HG02588 (cell line): ENCODE measurements around the gene GNB1.
"Not testable (repeated sequence)": the region's sequence is repeated elsewhere in the genome, so short reads cannot be mapped to it uniquely, and the experiment has no call there.

Source experiments
- ATAC-seq: cut with Tn5 transposase; IDR thresholded peaks from one replicate; pipeline ENCODE4 v1.9.1; 2021; ENCODE audit warnings: mild to moderate bottlenecking, moderate library complexity; ENCODE audit not compliant: unreplicated experiment

Gene GNB1

DNA sequence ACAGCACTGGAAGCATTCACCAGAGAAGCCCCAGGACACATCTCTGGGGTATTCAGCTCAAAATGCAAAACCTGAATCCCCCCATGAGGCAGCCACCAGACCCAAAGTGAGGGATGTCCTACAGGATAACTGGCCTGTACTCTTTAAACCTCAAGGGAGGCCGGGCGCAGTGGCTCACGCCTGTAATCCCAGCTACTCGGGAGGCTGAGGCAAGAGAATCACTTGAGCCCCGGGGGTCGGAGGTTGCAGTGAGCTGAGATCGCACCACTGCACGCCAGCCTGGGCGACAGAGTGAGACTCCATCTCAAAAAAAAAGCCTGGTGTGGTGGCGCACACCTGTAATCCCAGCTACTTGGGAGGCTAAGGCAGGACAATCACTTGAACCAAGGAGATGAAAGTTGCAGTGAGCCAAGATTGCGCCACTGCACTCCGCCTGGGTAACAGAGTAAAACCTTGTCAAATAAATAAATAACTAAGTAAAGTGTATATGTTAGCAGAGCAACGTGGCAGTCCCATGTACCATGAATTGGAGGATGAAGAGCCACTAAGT, 29.1 kb downstream of the GNB1 start:
- ATAC-seq, result not testable (repeated sequence)

DNA sequence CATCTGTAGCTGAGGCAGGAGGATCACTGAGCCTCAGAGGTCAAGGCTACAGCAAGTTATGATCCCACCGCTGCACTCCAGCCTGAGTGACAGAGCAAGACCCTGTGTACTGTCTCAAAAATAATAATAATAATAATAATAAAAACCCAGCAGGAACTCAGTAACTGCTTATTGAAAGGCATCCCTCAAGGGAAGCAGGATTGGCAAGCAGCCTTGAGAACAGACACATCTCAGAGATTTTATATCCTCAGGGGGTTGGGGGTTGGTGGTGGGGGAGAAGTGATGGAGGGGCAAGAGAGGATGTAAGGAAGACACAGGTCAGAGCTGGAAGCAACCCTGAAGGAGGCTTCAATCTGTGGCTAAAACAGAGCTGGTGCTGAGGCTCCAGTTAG, 29.6 kb downstream of the GNB1 start:
- no peak for ATAC-seq

DNA sequence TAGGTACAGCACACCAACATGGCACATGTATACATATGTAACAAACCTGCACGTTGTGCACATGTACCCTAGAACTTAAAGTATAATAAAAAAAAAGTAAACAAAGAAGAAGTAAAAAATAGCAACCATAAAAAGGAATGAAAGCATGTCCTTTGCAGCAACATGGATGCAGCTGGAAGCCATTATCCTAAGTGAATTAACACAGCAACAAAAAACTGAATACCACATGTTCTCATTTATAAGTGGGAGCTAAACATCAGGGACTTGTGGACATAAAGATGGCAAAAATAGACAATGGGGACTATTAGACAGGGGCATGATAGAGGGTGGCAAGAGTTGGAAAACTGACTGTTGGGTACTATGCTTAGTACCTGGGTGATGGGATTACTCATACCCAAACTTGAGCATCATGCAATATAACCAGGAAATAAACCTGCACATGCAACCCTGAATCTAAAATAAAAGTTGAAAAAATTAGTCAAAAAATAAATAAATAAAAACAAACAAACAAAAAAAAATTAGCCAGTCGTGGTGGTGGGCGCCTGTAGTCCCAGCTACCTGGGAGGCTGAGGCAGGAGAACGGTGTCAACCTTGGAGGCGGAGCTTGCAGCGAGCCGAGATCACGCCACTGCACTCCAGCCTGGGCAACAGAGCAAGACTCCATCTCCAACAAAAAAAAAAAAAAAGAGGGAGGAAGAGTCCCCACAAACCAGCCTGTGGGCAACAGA, 30.8 kb downstream of the GNB1 start:
- not testable (repeated sequence) for ATAC-seq

DNA sequence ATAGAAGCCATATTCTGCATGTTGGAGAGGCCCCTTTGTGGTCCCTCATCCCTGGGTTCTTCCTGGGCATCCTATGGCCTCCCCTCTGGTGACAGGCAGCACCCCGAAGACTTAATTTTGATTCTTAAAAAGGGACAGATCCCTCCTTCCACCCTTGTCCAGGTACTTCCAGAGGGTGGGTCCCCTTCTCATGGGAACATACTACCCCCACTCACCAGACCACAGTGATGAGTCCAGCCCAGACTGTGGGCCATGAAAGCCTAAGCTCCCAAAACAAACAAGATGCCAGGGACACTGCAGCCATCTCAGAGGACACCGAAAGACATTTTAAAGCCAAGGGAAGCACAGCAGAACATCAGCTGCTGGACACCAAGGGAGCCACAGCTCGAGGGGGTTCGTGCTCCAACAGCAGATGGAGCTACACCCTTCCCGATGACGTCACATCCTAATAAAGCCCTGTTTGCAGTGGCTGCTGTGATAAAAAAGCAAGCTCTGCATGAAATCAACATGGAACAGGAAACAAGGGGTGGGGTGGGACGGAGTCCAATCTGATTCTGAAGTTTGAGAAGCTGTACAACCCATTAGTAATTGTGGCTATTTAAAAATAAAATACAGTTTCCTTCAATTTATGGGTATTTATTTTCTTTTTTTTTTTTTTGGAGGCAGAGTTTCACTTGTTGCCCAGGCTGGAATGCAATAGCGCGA, 32.4 kb downstream of the GNB1 start:
- no peak for ATAC-seq

DNA sequence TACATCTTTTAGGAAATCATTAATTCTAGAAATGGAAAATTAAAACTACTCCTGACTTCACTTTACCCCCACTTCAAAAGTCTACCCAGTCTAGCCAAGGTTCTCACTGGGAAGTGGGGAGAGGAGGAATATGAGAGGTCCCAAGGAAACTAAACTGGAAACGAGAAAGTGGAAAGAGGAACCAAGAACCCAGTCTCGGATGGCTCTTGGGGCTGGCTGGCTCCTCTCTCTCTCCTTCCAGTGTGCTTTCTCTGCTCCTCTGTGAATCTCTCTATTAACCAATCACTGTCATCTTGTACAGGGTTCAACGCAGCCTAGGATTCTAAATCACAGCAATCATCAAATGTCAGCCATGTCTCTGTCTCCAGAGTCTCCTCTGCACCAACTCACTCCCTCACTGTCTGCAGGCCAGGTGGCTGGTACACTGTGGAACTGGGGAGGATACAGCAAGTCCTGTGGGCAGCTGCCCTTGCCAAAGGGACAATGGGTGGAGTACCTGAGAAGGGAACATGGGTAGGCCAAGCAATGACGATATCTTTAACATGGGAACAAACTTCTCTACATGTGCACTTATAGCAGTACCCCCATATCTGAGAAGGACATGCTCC, 33.7 kb downstream of the GNB1 start:
- no peak for ATAC-seq

DNA sequence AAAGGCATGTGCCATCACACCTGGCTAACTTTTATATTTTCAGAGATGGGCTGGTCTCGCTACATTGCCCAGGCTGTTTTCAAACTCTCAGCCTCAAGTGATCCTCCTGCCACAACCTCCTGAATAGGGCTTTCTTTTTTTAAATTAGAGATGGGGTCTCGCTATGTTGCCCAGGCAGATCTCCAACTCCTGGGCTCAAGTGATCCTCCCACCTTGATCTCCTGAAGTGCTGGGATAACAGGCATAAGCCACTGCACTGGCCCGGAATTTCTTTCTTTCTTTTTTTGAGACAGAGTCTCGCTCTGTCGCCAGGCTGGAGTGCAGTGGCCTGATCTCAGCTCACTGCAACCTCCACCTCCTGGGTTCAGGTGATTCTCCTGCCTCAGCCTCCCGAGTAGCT, 34.7 kb downstream of the GNB1 start:
- not testable (repeated sequence) for ATAC-seq

DNA sequence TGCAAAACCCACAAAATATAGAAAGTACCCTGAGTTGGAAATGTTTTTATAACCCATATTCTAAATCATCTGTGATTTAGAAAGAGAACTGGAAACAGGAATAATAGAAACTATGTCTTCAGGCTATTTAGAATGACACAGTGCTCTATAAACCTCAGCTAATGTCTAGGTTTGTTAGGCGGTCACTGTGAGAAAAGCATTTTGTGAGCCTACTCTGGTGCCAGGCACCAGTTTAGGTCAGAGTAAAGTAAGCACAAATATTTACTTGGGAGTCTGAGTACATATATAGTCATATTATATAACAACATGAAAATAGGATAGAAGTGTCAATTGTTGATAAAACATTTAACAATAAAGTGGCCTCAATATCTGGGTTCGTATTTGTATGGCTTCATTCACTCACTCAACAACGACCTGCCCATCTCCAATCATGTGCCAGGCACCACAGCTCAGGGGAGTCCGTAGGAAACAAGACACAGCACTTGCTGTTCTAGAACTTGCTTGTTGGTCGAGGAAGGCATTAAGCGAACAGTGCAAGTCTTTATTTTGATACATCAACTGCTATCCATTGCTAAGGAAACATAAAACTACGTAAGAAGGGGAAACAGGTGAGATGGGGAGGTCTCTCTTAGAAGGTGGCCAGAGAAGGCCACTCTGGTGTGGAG, 37.2 kb downstream of the GNB1 start:
- ATAC-seq, result no peak

DNA sequence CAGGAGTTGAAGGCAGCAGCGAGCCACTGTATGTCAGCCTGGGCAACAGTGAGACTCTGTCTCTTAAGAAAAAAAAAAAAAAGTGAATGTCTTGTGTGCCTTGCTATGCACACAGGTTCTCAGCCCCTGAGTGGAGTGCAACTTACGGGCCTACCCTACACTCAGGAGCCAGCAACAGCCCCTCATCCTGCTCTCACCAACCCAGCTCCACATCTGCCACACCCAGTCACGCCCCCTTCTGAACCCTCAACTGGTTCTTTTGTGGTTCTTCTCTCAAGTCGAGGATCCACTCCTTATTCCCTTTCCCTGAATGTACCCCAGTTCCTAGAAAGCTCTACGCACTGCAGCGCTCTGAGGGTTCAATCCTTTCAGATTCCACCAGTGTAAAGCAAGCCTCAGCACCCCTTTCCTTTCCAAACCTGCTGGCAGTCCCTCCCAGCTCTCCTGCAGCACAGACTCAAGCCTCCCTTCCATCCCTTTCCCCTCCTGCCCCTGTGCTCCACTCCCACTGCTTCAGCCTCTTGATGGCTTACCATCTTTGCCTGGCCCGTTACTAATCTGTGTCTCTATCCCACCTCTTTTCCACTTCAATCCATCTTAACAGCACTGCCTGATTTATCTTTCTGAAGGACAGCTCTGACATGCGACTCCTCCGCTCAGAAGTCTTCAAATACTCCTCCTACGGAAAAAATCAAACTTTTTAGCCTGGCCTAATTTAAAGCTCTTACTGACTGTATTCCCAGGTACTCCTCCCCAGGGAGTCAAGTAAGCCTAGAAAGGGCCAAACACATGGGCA, 38.1 kb downstream of the GNB1 start:
- no peak for ATAC-seq

DNA sequence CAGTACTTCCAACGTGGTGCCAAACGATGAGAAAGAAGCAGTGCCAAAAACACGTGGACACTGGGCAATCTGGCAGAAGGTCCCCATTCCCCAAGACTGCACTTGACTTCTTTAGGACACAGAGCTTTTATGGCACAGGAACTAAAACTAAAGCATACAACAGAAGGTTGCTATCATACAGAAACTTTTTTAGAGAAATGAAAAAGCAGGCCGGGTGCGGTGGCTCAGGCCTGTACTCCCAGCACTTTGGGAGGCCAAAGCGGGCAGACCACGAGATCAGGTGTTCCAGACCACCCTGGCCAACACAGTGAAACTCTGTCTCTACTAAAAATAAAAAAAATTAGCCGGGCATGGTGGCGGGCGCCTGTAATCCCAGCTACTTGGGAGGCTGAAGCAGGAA, 43.0 kb downstream of the GNB1 start:
- ATAC-seq, result no peak

DNA sequence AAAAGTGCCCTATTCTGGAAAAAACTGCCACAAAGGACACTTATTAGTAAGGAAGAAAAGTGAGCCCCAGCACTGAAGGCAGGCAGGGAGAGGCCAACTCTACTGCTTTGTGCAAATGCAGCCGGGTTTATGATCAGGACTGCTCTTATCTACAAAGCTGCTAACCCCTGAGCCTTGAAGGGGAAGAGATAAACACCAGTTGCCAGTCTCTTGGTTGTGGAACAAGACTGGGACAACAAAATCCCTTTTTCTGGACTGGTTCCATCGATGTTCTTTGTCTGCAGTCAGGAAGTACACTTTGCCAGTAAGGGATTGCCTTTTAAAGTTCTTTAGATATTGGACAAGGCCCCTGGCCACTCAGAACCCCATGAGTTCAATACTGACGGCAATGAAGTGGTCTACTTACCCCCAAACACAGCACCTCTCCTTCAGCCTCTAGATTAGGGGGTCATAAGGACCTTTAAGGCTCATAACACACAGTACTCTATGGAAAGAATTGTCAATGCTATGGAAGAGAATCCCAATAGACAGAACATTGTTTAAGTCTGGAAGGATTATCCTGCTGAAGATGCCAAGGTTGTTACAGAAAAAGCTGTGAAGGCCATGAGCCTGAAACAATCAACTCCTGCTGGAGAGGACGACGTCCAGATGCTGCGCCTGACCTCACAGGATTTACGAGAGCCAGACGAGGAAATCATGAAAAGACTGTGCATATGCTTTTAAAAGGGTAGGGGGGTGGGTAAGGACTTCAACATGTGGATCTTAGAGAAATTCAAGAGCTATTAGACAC, 43.6 kb downstream of the GNB1 start:
- no peak for ATAC-seq

DNA sequence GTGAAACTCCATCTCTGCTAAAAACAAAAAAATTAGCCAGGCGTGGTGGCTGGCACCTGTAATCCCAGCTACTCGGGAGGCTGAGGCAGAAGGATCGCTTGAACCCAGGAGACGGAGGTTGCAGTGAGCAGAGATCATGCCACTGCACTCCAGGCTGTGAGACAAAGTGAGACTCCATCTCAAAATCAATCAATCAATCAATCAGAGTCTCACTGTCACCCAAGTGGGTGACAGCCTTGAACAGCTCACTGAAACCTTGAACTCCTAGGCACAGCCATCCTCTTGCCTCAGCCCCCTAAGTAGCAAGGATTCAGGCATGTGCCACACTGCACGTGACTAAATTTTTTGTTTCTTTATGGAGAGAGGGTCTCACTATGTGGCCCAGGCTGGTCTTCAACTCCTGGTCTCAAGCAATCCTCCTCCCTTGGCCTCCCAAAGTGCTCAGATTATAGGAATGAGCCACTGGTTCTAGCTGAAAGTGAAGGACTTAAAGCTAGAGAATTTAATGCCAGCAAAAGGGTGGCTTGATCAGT, 44.4 kb downstream of the GNB1 start:
- no peak for ATAC-seq

DNA sequence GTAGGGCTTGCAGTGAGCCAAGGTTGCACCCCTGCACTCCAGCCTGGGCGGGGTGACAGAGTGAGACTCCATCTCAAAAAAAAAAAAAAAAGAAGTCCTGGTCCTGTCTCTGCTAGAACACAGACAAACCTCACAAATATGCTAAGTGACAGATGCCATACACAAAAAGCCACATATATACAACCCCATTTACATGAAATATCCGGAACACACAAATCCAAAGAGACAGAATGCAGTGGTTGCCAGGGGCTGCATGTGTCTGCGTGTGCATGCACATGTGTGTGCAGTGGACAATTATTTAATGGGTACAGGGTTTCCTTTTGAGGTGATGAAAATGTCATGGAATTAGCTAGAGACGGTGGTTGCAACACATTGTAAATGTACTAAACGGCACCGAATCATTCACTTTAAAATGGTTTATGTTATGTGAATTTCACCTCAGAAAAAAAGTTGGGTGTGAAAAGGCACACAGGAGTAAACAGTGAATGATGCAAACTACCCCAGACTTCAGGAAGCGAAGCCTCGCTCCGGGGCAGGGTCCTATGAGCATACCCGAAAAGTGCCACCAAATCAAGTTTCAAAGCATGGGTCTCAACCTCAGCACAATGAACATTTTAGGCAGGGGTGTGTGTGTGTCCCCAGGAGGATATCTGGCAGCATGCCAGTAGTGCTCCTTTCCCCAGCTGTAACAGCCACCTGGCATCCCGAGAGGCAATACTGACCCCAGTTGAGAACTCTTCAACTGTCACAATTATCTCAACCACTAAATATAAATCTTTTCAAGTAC, 48.3 kb downstream of the GNB1 start:
- no peak for ATAC-seq

DNA sequence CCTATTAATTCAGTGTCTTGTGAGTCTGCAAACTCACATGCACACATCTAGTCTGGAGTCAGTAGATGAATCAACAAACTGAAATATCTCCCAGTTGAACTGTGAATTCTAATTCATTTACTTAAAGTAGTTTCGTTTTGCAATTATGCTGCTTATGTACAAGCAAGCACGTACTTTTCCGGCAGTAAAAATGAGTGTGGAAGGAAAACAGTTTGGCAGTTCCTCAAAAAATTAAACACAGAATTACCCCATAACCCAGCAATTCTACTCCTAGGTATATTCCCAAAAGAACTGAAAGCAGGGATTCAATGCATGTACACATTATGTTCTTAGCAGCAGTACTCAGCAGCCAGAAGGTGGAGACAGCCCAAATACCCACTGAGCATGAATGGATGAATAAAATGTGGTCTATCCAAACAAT, 49.3 kb downstream of the GNB1 start:
- no peak for ATAC-seq

DNA sequence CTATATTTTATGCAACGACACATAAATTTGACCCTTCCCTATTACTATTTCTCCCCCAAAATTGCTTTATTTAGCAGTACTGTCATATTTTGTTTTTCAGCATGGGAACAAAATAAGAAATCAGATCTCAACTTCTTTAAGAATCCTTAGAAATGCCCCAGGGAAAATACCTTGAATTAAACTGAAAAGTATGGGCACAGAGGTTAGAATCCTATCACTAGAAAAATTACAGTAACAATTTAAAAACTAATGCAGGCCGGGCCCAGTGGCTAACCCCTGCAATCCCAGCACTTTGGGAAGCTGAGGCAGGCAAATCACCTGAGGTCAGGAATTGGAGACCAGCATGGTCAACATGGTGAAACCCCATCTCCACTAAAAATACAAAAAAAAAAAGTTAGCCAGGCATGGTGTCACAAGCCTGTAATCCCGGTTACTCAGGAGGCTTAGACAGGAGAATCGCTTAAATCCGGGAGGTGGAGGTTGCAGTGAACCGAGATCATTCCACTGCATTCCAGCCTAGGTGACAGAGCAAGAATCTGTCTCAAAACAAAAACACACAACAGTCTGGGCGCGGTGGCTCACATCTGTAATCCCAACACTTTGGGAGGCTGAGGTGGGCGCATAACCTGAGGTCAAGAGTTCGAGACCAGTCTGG, 51.4 kb downstream of the GNB1 start:
- ATAC-seq, result no peak

DNA sequence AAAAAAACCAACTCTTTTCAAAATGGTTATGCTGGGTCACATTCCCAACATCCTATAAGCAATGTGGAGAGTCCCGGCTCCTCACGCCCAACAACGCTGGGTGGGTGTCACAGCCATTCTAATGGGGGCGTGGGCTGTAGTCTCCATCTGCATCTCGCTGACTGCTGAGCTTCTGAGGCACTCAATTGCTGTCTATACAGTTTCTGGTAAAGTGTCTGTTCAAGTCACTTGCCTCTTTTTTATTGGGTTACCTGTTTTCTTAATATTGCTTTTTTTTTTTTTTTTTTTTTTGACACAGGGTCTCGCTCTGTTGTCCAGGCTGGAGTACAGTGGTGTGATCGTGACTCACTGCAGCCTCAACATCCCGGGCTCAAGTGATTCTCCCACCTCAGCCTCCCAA, 54.8 kb downstream of the GNB1 start:
- no peak for ATAC-seq

DNA sequence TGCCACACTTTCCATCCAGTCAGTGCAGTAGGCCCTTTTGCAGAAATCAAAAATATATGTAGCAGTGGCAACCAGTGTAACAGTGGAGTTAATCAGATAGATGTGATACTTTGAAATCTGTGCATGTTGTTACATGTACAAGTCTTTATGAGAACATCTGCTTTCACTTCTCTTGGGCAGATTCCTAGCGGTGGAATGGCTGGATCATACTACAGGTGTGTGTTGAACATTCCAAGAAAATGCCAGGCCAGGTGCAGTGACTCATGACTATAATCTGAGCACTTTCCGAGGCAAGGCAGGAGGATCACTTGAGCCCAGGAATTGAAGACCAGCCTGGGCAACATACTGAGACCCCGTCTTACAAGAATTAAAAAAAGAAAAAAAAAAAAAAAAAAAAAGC, 55.3 kb downstream of the GNB1 start:
- ATAC-seq, result no peak

DNA sequence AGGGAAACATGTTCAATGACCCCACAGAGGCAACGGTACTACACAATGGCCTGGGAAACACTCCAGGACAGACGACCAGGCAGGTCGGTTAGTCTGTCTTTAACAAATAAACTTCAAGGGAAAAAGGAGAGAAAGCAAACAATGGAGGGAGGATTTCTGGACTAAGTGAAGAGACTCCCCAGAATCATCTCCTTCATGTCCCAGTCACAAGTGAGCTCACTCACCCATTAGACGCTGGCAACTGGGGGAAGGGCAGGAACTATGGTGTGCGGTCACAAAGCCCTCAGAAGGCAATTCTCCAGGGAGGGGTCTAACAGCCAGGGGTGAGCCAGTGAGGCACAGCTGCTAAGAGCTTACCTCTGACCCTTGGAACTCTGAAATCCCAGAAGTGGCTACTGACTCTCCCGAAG, 57.0 kb downstream of the GNB1 start:
- no peak for ATAC-seq

DNA sequence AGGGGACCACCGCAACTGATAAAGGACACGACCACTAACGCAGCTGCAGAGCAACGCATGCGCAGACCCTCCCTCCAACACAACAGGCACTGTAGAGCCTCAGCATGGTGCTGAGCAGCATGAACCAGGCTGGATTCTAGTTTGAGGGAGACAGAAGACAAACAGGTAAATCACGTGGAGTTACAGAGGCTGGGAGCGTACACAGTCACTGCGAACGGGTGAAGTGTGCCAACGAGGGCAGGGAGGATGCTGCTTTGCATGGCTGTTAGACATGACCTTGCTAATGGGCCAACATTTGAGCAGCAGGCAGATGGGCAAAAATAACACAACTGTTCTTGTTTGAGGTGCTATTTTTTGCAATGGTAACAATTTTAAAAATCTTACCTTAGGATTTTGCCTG, 57.4 kb downstream of the GNB1 start:
- ATAC-seq, result no peak
